Lung (tissue), 12 donors: ENCODE results near the gene AKAP10. TPM values are rescaled to one million over a fixed set of nuclear protein-coding genes. Genes with fewer than 3 reads are reported as not detected.

Experiments used
- ATAC-seq: fragments of 200-7000 bp; cut with Tn5 transposase; one replicate; pipeline ENCODE4 v1.9.1; 2020; ENCODE audit warnings: moderate number of reproducible peaks; ENCODE audit not compliant: insufficient read depth, low FRiP score
- DNase-seq, 3 donors: peaks; one replicate each; pipeline ENCODE4 v3.0.0-alpha.2; 2013 to 2017
- H3K27ac ChIP-seq, 2 donors: one replicate each; pipeline ENCODE4 v1.5.1; 2013; ENCODE audit warnings: mild to moderate bottlenecking in 2 of 2, moderate library complexity in 2 of 2, control low read depth in 1 of 2, inconsistent platforms in 1 of 2, low read depth in 1 of 2, low read length in 1 of 2
- H3K27me3 ChIP-seq, 3 donors: one replicate each; pipeline ENCODE4 v1.5.1; 2013; ENCODE audit warnings: low read length in 2 of 3; ENCODE audit not compliant: control insufficient read depth in 3 of 3, insufficient read depth in 3 of 3
- H3K36me3 ChIP-seq, 4 donors: one replicate each; pipeline ENCODE4 v1.5.1; 2013; ENCODE audit warnings: low read length in 4 of 4, mild to moderate bottlenecking in 1 of 4, moderate library complexity in 1 of 4; ENCODE audit not compliant: control insufficient read depth in 4 of 4, insufficient read depth in 4 of 4
- H3K4me1 ChIP-seq, 5 donors: one replicate each; pipeline ENCODE4 v1.5.1; 2013; ENCODE audit warnings: low read length in 5 of 5, mild to moderate bottlenecking in 2 of 5, moderate library complexity in 1 of 5; ENCODE audit not compliant: control insufficient read depth in 5 of 5, insufficient read depth in 5 of 5
- H3K4me3 ChIP-seq: one replicate; pipeline ENCODE4 v1.5.1; 2013; ENCODE audit warnings: mild to moderate bottlenecking, control low read depth, moderate library complexity
- H3K9ac ChIP-seq, 2 donors: one replicate each; pipeline ENCODE4 v1.5.1; 2013; ENCODE audit warnings: low read length in 2 of 2, control low read depth in 1 of 2; ENCODE audit not compliant: insufficient read depth in 1 of 2
- H3K9me3 ChIP-seq, 4 donors: one replicate each; pipeline ENCODE4 v1.5.1; 2013; ENCODE audit warnings: low read length in 3 of 4, mild to moderate bottlenecking in 1 of 4, moderate library complexity in 1 of 4; ENCODE audit not compliant: control insufficient read depth in 4 of 4, insufficient read depth in 3 of 4
- WGBS, 2 donors: extraction: QIAGEN DNeasy Blood & Tissue Kit; methylation state at CpG; one replicate each; pipeline ENCODE4 v1.1.7; 2013; 5-methylcytosine and 5-hydroxymethylcytosine counted together
- polyA plus RNA-seq, 2 donors: library from polyadenylated mRNA; stranded (reverse); fragments of 200-250 nt; gene quantifications; one replicate each; pipeline ENCODE4 v1.2.1, GENCODE V29; 2013
- total RNA-seq, 2 donors: library from RNA; depleted of rRNA in 1 of 2; stranded (reverse); fragments of >200 nt in 1 of 2; gene quantifications; one replicate each; pipeline ENCODE4 v1.2.1, GENCODE V29; 2014 to 2021
- TF ChIP-seq, protein P1 (sequence below): IDR thresholded peaks from 2 replicates; pipeline ENCODE4 v1.5.1; 2012; ENCODE audit warnings: mild to moderate bottlenecking; ENCODE audit errors: control extremely low read depth, extremely low read depth
- donor health status: control.
- donor health status: control.
- donor health status: Bipolar disorder and iron deficiency.
- donor health status: healthy.
- donor health status: DM: yes; HTN: yes; CAD: no.

Gene AKAP10
- total and polyA plus RNA-seq, 4 donors: 5.8 to 49.8 (median 24.9) TPM

DNA sequence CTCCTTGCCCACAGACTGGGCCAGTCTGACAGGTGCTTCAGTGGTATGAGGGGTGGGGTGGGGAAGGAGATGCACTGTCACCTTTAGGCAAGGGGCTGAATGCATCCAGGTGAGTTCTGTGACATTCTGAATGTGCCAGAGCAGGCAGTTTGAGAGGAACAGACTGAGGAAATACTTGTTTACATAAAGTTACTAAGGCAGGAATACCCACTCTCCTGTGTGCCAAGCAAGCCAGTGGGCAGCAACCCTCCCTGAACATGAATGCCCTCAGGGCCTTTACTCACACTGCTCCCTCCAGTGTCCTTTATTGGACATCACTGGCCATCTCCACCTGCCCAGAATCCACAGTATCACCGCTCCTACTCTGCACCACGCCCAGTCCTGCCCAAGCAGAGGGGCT, 76.8 kb downstream of the AKAP10 start:
- H3K27me3 ChIP-seq: no peaks in the 10 kb centered on the region
- ATAC-seq: no peak
- H3K9ac ChIP-seq: no peak overlapping the region
- WGBS, 2 donors: 92 to 93% methylated on average over 2 of the region's 2 CpGs
- no peak overlapping the region for H3K4me3 ChIP-seq
- peaks cover 0 to 2% (median 0%) of the 10 kb centered on the region in 4 donors for H3K9me3 ChIP-seq
- peak overlapping the region in 1 of 2 donors; percentile 2 for H3K27ac ChIP-seq
- TF ChIP-seq, protein P1, sequence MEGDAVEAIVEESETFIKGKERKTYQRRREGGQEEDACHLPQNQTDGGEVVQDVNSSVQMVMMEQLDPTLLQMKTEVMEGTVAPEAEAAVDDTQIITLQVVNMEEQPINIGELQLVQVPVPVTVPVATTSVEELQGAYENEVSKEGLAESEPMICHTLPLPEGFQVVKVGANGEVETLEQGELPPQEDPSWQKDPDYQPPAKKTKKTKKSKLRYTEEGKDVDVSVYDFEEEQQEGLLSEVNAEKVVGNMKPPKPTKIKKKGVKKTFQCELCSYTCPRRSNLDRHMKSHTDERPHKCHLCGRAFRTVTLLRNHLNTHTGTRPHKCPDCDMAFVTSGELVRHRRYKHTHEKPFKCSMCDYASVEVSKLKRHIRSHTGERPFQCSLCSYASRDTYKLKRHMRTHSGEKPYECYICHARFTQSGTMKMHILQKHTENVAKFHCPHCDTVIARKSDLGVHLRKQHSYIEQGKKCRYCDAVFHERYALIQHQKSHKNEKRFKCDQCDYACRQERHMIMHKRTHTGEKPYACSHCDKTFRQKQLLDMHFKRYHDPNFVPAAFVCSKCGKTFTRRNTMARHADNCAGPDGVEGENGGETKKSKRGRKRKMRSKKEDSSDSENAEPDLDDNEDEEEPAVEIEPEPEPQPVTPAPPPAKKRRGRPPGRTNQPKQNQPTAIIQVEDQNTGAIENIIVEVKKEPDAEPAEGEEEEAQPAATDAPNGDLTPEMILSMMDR: no peak
- peaks cover 4 to 13% (median 11%) of the 10 kb centered on the region in 4 donors for H3K36me3 ChIP-seq
- no peak for DNase-seq
- peaks cover 0 to 13% (median 0%) of the 10 kb centered on the region in 5 donors for H3K4me1 ChIP-seq

DNA sequence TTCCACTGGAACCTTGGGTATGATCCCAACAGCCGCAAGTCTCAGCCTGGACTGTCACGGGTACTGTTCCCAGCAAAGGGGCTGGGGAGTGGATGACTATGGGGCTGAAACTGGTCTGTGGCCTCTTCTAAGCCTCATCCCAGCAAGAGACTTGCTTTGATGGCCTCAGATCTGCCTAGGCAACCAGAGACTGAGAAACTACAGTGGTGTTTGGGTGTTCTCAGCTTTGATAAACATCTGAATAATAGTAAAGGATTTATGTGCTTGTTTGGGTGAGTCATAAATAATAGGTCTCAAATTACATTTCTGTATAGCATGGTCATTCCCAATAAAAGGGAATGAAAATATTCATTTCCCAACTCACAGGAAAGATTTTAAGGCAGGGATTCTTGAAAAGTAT, 79.7 kb downstream of the AKAP10 start:
- Histone ChIP-seq H3K27me3 (no peaks in the 10 kb centered on the region), H3K4me1 (peaks cover 0 to 13% (median 0%) of the 10 kb centered on the region in 5 donors), H3K4me3 (no peak overlapping the region), H3K27ac (peak overlapping the region in 1 of 2 donors; percentile 40), H3K9me3 (peaks cover 0 to 2% (median 0%) of the 10 kb centered on the region in 4 donors), H3K36me3 (peaks cover 0 to 7% (median 3%) of the 10 kb centered on the region in 4 donors), H3K9ac (no peak overlapping the region)
- no peak for DNase-seq
- 90 to 95% methylated on average over 2 of the region's 2 CpGs for WGBS, 2 donors
- no peak for ATAC-seq
- TF ChIP-seq, protein P1: no peak

- 61 to 81% methylated on average over 8 of the region's 8 CpGs for WGBS, 2 donors
- TF ChIP-seq, protein P1: no peak
- Histone ChIP-seq H3K27me3 (no peaks in the 10 kb centered on the region), H3K9me3 (peaks cover 0 to 2% (median 0%) of the 10 kb centered on the region in 4 donors), H3K36me3 (peaks cover 0 to 7% (median 2%) of the 10 kb centered on the region in 4 donors), H3K9ac (no peak overlapping the region), H3K4me1 (peaks cover 0 to 13% (median 0%) of the 10 kb centered on the region in 5 donors), H3K4me3 (no peak overlapping the region), H3K27ac (peak overlapping the region in 1 of 2 donors; percentile 59)
- ATAC-seq (peak; percentile 44), DNase-seq (no peak)
Observed at GRCh38 chr17:19897090-19897837, 80.4 kb downstream of the AKAP10 start.
